Stimulated activated CD4-positive, alpha-beta T cell treated with anti-CD3 and anti-CD28 coated beads, Interleukin-12 subunit alpha, Interleukin-12 subunit beta, amount 100 ng/mL, for 24 hours (primary cell): ENCODE data around the gene SNCG.

Source experiments
- DNase-seq, 2 experiments: peaks; one replicate each; pipeline ENCODE4 v3.0.0-alpha.2; 2020; ENCODE audit warnings: low read depth in 2 of 2

Gene SNCG

GRCh38 chr10:86960863-86961434, 2.5 kb downstream of the SNCG start:
- no peak for DNase-seq

GRCh38 chr10:86961481-86962091, 3.2 kb downstream of the SNCG start:
- DNase-seq: no peak

GRCh38 chr10:86962136-86962980, 4.0 kb downstream of the SNCG start:
- no peak for DNase-seq

- DNase-seq: no peak
Measured at GRCh38 chr10:86962981-86963310, 4.5 kb downstream of the SNCG start.

GRCh38 chr10:86963341-86963919, 5.0 kb downstream of the SNCG start:
- no peak for DNase-seq

GRCh38 chr10:86964061-86964846, 5.9 kb downstream of the SNCG start:
- no peak for DNase-seq

- DNase-seq: no peak
Measured at GRCh38 chr10:86964847-86965190, 6.4 kb downstream of the SNCG start.

GRCh38 chr10:86965986-86966654, 7.7 kb downstream of the SNCG start:
- no peak for DNase-seq

GRCh38 chr10:86967481-86967941, 9.1 kb downstream of the SNCG start:
- DNase-seq: no peak

GRCh38 chr10:86968271-86968993, 10.0 kb downstream of the SNCG start, which contains the start of gene ADIRF:
Gene ADIRF (plus strand): TSS chr10:86968482. CDS start chr10:86968545, 63 bp downstream.
- no peak for DNase-seq

- DNase-seq: no peak
Measured at GRCh38 chr10:86968994-86969355, 10.6 kb downstream of the SNCG start.

- no peak for DNase-seq
Measured at GRCh38 chr10:86969421-86970041, 11.1 kb downstream of the SNCG start.

- no peak for DNase-seq
Measured at GRCh38 chr10:86970162-86970981, 12.0 kb downstream of the SNCG start.

GRCh38 chr10:86970982-86971231, 12.5 kb downstream of the SNCG start:
- no peak for DNase-seq

- peak; percentile 74 to 79 for DNase-seq
Measured at GRCh38 chr10:86971232-86971991, 13.0 kb downstream of the SNCG start.

GRCh38 chr10:86972613-86973380, 14.4 kb downstream of the SNCG start:
- no peak for DNase-seq

GRCh38 chr10:86974484-86974883, 16.1 kb downstream of the SNCG start:
- no peak for DNase-seq
